Measurements from ENCODE around the gene FHIT. TPM values are rescaled to one million over a fixed set of nuclear protein-coding genes. Genes with fewer than 3 reads are reported as not detected.
"Not testable (repeated sequence)": the region's sequence is repeated elsewhere in the genome, so short reads cannot be mapped to it uniquely, and the experiment has no call there.

The FHIT gene
- total RNA-seq, 1 donor from 2014 or later = 10.2 TPM

DNA sequence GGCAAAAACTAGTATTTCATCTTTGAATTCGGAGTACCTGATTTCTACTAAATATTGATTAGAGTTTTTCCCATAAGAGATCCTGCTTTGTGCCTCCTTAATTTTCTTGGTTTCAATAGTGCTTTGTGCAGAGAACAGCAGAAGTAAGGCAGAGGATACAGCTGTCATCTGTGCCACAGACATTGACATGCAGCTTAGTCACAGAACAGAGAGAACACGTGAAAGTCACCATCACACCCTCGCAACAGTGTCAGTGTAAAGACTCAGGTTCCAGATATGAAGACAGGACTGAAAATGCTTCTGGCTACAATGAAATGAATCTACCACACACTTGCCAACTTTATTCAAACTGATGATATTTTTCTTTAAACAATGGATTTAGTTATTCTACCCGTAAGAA, 1258.7 kb downstream of the FHIT start:
- ATAC-seq = no peak
- intact Hi-C loops (cut with DNase I) = no loop called here

DNA sequence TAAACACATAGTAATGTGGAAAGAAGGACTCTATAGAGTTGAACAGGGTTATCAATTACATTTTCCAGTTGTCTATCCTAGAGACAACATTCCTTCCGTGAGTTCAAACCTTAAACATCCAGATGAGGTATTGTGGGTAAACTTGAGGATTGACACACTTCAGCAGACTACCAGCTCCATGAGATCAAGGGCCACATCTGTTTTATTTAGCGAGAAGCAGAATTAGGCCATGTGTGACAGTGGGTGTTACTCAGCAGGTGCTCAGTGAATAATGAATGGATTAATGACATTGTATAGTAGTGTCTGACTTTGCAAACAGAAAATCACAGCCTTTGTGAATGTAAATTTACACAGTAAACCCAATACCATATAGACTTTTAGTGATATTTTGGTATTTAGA, 1260.3 kb downstream of the FHIT start:
- ATAC-seq = no peak
- DNase-seq (ENCODE audit: low spot score) = no peak
- intact Hi-C loops (cut with DNase I) = no loop called here

More for the DNA sequence above, 1258.7 kb downstream of the FHIT start:
- DNase-seq (ENCODE audit: low spot score) = no peak

DNA sequence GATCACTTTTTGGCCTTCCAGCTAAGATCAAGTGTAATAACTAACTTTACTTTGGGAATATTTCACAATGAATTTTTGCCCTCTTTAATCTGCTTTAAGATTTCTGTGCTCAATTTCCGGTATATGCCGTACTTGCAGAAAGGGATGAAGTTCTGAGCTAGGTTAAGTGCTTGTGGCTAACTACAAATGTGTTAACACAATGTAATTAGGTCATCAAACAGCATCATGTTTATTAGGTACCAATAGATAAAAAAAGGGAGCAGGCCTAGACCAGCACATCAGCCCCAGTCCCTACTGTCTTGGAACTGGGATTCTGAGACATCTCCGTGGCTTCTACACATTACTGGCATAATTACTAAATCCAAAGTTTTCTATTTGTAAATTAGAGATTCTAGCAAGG, 1268.7 kb downstream of the FHIT start:
- intact Hi-C loops (cut with DNase I) = no loop called here
- ATAC-seq (no peak), DNase-seq (ENCODE audit: low spot score) (no peak)

DNA sequence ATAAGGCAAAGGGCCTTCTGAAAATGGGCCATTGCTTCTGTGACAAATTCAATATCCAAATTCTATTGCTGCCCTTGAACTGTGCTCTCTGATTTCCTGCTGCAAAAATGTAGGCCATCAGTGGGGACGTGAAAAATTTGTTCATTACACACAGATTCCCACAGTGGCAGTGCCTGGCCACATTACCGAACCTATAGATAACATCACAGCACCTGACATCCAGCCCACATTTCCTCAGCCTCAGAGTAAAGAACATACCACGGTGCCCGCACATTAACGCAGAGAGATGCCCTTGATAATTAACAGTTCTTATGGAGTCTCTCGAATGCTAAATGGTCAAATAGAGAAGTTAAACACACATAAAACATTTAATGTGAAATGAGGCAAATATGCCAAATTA, 1269.9 kb downstream of the FHIT start:
- DNase-seq (ENCODE audit: low spot score) (no peak), ATAC-seq (no peak)
- intact Hi-C loops (cut with DNase I) = no loop called here

DNA sequence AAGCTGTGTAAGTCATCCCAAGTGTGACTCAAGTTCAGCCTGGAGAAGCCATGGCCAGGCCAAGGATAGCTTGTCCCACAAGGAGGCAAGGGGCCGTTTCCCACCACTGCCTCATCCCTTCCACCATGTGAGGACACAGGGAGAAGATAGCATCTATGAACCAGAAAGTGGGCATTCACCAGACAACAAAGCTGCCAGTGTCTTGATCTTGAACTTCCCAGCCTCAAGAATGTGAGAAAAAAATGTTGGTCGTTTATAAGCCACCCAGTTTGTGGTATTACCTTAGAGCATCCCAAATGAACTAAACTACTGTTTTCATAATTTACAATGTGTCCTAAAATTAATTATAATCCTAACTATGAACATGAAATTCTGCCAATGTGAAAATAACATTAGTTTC, 1270.7 kb downstream of the FHIT start:
- intact Hi-C loops (cut with DNase I) = no loop called here
- DNase-seq (ENCODE audit: low spot score) (no peak), ATAC-seq (no peak)

DNA sequence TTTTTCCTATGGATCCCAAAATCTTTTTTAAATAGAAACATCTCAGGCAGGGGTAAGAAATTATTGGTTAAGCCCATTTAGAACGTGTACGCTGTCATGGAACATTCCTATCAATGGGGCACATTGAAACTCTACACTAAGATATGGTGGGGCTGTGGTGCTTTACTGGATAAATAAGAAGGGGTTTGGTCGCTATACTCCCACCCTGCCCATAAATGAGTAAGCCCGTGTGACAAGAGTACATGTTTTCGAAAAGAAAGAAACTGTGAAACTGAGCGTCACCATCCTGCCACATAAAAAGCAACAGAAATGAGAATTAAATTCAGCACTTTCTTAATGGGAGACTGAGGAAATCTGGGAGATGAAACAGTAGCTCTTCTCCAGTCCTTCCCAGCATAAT, 1271.7 kb downstream of the FHIT start:
- intact Hi-C loops (cut with DNase I) = no loop called here
- DNase-seq (ENCODE audit: low spot score) (no peak), ATAC-seq (no peak)

DNA sequence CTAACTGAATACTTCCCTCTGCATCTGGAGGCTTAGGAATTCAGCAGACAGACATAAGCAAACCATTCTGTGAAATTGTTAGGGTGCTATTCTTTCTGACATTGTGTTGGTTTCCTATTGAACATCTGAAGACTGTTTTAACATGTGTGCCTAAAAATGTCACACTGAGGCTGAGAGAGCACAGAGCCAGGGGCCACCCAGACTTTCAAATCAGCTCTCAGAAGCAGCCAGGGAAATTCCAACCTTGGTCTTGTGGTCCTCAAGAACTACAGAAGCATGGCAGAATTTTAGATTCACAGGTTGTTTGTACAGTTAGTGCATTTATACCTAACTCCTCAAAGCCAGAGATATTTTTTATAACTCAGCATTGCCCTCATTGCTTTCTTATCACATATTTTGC, 1272.3 kb downstream of the FHIT start:
- intact Hi-C loops (cut with DNase I) = no loop called here
- DNase-seq (ENCODE audit: low spot score) (no peak), ATAC-seq (no peak)

DNA sequence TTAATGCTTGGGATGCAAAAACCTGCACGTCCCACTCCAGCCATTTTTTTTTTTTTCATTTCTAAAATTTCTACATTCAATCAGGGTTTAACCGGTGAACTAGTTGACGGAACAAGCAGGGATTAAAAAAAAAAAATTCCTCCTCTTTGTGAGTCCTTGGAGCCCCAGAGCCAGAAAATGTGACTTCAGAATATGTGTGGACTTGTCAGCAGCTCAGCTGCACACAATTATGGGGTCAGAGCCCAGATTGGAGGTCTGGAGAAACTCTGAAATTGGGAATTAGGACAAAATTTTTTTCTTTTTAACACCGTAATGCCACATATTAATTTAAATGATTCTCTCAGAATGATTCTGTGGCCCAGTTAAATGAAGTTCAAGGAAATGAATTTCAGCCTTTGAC, 1280.5 kb downstream of the FHIT start:
- ATAC-seq (no peak), DNase-seq (ENCODE audit: low spot score) (no peak)
- intact Hi-C loops (cut with DNase I) = no loop called here

DNA sequence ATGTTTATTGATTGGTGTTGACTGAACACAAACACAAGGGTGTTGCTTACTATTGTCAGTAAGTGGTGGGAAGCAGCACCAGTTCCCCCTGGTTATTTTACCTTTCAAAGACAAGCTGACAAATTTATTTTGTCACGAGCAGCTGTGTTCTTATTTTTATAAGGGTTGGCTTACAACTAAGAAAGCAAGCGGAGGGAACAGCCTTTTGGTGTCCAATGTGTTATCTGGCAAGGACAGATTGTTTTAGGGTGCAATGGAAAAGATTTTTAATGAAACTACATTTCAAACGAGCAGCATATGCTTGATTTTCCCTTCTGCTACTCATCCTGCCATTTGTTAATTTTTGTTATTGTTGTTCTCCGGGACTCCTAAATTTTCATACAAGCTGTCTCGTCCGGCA, 1280.9 kb downstream of the FHIT start:
- DNase-seq (ENCODE audit: low spot score) (no peak), ATAC-seq (no peak)
- intact Hi-C loops (cut with DNase I) = no loop called here

DNA sequence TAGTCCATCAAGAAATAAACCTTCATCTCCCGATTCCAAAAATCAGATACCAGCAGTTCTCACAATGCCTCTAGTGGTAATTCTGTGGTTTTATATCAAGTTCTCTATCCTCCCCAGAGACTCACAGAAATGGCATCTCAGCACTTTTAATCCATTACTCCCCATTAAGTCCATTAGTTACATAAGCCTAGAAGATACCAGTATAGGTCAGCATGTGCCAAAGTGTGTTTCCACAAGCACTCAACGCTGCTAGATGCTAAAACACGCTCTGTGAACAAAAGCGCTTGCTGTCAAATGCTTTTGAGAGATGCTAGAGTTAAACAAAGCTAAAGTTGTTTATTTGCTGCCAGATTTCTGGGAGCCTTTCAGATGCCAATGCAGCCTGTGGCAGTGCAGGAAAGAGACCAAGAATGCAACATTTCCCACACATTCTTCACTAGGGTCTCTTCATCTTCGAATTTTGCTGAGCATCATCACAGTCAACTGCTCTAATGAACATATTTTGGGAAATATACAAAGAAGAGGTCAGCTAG, 1282.7 kb downstream of the FHIT start:
- ATAC-seq (no peak), DNase-seq (ENCODE audit: low spot score) (no peak)
- intact Hi-C loops (cut with DNase I) = no loop called here

DNA sequence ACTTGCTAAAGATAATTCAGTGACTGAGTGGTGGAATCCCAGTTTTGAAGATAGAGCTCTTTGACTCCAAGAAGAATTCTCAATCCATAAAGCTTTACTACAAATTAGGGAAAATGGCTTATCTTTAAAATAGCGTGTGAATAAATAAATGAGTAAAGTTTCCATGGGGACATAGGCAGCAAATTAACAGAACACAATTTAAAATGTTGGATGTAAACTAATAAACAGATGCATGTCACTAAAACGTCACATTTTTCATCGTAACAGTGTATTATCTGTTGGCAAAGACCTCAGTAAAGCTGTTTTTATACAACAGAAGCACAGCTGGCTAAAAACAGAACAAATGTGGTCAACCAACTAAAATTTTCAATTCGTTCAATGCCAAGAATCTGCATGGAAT, 1287.6 kb downstream of the FHIT start:
- DNase-seq (ENCODE audit: low spot score) (no peak), ATAC-seq (no peak)
- intact Hi-C loops (cut with DNase I) = no loop called here

DNA sequence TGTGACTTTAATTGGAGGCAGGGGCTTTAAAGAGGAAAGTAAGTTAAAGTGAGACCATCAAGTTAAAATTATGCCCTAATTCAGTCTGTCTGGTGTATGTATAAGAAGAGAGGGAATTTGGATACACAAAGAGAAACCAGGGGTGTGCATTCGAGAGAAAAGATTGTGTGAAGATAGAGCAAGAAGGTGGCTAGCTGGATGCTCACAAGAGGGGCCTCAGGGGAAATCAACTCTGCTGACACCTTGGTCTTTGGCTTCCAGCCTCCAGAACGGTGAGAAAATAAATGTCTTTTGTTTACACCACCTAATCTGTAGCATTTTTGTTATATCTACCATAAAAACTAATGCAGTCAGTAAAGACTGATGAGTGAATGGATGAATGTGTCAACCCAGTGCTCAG, 1294.1 kb downstream of the FHIT start:
- intact Hi-C loops (cut with DNase I) = no loop called here
- DNase-seq (ENCODE audit: low spot score) = no peak
- no peak for ATAC-seq

DNA sequence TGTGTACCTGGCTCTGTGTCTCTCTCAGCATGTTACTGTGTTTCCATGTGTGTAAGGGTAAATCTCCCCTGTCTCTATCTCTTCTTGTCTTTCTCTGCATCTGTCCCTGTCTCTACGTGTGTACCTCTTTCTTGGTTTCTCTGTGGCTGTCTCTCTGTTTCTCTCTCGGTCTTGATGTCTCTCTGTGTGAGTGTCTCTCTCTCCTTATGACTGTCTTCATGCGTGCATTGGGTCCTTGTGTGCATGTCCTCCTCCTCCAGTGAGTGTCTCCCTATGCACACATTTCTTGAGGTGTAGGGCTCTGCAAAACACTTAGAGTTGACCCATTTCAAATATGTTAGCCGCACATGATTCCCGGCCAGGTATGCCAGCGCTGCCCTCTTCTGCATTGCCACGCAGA, 1298.1 kb downstream of the FHIT start:
- no peak for ATAC-seq
- no peak for DNase-seq (ENCODE audit: low spot score)
- intact Hi-C loops (cut with DNase I) = no loop called here

DNA sequence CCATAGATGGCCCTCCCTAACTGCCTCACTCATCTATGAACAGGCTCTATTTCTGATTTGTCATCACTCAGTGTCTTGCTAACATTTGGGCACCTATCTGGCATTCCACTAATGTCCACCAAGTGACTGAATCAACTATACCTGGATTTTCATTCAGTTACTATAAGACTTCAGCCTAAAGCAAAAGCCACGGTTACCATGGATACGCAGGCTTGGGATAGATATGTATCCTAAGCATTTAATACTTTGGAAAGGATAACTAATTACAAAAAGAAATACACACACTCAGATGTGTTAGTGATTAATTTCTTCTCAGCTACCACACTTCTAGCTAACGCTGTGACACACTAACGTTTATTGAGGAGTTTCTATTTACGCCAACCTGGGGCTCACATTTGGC, 1301.9 kb downstream of the FHIT start:
- DNase-seq (ENCODE audit: low spot score) (no peak), ATAC-seq (no peak)
- intact Hi-C loops (cut with DNase I) = no loop called here

DNA sequence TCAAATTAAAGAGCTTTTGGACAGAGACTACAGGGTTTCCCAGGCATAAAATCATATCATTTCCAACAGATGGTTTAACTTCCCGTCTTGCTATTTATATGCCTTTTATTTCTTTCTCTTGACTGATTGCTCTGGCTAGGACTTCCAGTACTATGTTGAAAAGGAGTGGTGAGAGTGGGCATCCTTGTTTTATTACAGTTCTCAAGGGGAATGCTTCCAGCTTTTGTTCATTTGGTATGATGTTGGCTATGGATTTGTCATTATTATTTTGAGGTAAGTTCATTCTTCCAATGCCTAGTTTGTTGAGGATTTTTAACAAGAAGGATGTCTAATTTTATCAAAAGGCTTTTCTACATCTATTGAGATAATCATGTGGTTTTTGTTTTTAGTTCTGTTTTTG, 1304.9 kb downstream of the FHIT start:
- no peak for ATAC-seq
- DNase-seq (ENCODE audit: low spot score) = no peak
- intact Hi-C loops (cut with DNase I) = no loop called here

DNA sequence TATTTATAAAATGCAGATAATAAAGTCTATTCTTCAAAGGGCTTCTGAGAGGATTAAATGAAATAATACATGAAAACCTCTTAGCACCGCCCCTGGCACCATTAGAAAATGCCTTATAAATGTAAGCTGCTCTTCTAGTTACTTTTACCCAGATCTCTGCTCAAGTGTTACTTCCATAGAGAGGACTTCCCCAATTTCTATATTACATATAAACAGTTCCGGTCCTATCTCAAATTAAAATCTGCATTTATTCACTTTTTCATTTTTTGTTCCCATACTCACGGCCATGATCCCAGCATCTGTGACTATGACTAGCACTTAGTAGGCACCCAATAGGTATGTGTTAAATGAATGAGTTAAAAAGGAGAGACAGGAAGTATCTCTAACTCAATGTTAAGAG, 1310.5 kb downstream of the FHIT start:
- ATAC-seq (no peak), DNase-seq (ENCODE audit: low spot score) (no peak)
- intact Hi-C loops (cut with DNase I) = no loop called here

DNA sequence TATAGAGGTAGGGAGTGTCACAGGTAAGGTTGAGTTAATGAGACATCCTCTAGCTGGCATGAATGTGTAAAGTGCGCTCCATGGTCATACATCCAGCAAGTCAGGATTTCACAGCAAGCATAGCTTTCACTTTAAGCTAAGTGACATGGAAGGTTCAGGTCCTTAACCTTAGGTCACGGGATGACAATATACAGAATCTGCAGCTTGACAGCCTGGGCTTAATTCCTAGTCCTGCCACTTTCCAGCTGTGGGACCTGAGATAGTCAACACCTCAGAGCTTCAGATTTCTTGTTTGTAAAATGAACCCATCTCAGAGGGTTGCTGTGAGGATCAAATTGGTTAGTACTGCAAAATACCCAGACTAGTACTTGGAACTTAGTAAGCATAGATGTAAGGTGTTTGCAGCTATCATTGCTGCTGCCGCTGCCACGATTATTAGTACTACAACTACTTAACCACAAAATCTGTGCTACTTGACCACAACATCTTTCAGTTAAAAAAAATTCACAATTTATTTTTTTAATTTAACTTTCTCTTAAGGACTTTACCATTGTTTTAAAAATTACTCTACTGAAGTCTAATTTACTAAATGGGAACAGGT, 1311.3 kb downstream of the FHIT start:
- no peak for ATAC-seq

DNA sequence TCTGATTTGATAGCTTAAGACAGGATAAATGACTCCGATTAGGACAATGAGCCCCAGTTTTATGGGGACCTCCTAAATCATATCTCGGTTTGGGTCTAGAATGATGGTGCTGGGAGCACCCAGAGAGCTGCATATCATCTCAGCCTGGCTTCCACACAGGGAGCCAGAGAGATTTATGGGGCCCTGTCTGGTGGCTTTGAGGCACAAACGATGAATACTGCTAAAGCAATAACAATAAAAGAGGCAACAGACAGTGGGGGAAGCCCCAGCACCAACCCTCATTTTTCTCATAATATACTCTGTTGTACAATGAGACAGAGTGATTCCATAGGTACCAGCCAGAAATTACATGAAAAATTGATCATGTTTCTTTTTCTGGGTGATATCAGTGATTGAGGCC, 1312.4 kb downstream of the FHIT start:
- DNase-seq (ENCODE audit: low spot score) (no peak), ATAC-seq (no peak)
- intact Hi-C loops (cut with DNase I) = no loop called here

More for the DNA sequence above, 1311.3 kb downstream of the FHIT start:
- intact Hi-C loops (cut with DNase I) = no loop called here
- no peak for DNase-seq (ENCODE audit: low spot score)

DNA sequence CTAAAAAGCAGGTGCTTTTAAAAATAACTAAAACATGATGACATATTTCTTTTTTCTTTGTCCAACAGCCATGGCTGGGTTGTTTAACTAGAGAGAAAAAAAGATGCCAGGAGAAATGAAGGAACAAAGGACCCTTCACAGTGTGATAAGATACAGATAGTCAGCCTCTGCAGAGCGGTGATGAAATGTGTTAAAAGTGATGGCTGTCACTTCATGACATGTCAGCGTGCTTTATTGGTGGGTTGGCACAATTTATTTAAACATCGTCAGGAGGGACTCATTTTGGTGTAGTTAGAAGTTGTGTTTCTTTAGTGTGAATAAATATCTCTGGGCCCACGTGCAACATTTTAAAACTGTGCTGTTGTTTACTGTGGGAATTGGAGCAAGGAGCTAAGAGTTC, 1314.1 kb downstream of the FHIT start:
- intact Hi-C loops (cut with DNase I) = no loop called here
- DNase-seq (ENCODE audit: low spot score) (no peak), ATAC-seq (no peak)

DNA sequence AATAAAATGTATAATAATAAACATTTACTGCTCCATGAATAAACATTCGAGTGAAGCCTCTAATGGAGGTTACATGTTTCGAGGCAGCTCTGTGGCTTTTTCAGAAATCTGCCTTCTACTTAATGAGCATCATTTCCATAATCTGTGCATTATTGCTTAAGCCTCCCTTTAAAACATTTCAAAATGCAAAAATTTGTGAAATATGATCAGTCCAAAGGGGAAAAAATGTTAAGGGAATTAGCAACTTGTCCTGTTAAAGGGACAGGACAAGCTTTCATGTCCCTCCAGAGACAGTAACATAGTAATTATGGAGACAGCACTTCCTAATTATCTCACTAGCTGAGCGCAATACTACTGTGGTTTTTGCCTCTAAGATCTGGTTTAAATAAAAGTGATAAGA, 1314.8 kb downstream of the FHIT start:
- intact Hi-C loops (cut with DNase I) = no loop called here
- DNase-seq (ENCODE audit: low spot score) (no peak), ATAC-seq (no peak)

DNA sequence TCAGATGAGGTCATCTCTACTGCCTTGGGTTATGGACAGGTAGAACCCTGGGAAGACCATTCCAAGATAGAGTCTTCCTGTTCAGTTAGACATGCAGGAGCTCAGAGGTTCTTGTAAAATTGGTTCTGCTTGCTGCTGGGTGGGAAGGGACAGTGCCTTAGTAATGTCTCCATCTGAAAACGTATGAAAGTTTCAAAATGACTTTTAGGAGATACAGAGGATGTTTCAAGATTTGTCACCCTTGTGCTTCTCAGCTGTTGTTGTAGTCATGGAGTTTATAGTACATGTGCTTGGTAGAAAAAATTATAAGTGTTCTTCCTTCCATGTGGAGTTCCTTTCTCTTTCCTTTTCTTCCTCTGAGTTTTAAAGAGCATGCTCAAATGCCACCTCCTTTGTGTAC, 1316.2 kb downstream of the FHIT start:
- DNase-seq (ENCODE audit: low spot score) = no peak
- ATAC-seq = no peak
- intact Hi-C loops (cut with DNase I) = no loop called here

DNA sequence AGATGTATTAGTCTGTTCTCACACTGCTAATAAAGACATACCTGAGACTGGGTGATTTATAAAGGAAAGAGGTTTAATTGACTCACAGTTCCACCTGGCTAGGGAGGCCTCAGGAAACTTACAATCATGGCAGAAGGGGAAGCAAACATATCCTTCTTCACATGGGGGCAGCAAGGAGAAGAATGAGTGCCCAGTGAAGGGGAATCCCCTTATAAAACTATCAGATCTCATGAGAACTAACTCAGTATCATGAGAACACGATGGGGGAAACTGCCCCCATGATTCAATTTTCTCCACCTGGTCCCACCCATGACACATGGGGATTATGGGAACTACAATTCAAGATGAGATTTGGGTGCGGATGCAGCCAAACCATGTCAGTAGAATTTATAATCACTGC, 1316.7 kb downstream of the FHIT start:
- DNase-seq (ENCODE audit: low spot score); intact Hi-C loops (cut with DNase I); ATAC-seq: not testable (repeated sequence)

Measured in sciatic nerve (tissue), 2 donors.